Ovary (tissue), 3 donors: Measurements from ENCODE around the gene TMEM74B.

ENCODE experiments used
- EP300 ChIP-seq: sonication (generic); formaldehyde crosslinking; IDR thresholded peaks from one replicate; pipeline ENCODE4 v1.6.1; 2017; ENCODE audit warnings: antibody characterized with exemption
- POLR2A ChIP-seq: fragments of 450-650 bp; IDR thresholded peaks from one replicate; pipeline ENCODE4 v1.6.1; 2017; ENCODE audit warnings: antibody characterized with exemption, mild to moderate bottlenecking, moderate library complexity
- TF ChIP-seq, protein P1 (sequence below), 3 donors: fragments of 450-650 bp in 2 of 3; fragments of 200-600 bp in 1 of 3; IDR thresholded peaks; one replicate each; pipeline versions ENCODE4 v1.5.1 to v1.8.0; 2016 to 2022; ENCODE audit warnings: antibody characterized with exemption in 3 of 3, mild to moderate bottlenecking in 1 of 3
- donor health status: DM: no; HTN: no; CAD: no.

DNA sequence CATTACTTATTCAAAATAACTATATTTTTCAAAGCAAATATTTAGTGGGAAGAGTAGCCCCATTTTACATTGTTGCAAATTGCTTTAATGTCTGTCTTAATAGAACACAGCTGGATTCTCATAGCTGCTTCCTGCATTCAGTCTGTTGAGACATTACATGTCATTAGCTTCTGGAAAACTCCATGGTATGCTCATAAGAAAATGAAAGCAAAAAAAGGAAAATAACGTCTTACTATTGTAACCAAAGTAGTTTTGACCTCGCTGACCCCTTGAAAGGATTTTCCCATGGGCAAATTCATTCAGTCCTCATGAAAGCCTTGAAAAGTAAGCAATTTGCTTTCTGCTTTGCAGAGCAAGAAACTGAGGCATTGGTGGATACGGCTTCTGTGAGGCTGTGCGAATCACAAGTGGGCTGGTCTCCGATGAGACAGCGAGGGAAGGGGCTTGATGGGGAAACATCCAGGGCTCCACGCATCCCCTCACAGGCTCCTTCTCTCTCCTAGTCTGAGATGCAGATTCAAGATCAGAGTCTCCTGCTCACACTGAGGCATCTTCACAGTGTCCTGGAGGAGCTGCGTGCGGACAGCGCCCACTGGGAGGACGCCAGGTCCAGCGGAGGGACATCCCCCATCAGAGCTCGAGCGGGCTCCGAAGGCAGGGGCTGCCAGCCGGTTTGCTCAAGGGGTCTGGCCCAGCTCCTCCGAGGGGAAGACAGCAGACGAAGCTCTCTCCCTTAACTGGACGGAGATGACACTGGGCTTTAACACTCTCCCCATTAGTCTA, 21.8 kb upstream of the TMEM74B start:
- TF ChIP-seq POLR2A (no peak), EP300 (no peak)
- TF ChIP-seq, protein P1, sequence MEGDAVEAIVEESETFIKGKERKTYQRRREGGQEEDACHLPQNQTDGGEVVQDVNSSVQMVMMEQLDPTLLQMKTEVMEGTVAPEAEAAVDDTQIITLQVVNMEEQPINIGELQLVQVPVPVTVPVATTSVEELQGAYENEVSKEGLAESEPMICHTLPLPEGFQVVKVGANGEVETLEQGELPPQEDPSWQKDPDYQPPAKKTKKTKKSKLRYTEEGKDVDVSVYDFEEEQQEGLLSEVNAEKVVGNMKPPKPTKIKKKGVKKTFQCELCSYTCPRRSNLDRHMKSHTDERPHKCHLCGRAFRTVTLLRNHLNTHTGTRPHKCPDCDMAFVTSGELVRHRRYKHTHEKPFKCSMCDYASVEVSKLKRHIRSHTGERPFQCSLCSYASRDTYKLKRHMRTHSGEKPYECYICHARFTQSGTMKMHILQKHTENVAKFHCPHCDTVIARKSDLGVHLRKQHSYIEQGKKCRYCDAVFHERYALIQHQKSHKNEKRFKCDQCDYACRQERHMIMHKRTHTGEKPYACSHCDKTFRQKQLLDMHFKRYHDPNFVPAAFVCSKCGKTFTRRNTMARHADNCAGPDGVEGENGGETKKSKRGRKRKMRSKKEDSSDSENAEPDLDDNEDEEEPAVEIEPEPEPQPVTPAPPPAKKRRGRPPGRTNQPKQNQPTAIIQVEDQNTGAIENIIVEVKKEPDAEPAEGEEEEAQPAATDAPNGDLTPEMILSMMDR (IDR thresholded peaks at IDR 0.05), result no peak
